ENCODE data around the gene NDUFAF3. TPM values are rescaled to one million over a fixed set of nuclear protein-coding genes. Genes with fewer than 3 reads are reported as not detected.

NDUFAF3 gene
- total and polyA plus RNA-seq, 2 experiments from 2014 or later, result 49.9 to 118 TPM

DNA sequence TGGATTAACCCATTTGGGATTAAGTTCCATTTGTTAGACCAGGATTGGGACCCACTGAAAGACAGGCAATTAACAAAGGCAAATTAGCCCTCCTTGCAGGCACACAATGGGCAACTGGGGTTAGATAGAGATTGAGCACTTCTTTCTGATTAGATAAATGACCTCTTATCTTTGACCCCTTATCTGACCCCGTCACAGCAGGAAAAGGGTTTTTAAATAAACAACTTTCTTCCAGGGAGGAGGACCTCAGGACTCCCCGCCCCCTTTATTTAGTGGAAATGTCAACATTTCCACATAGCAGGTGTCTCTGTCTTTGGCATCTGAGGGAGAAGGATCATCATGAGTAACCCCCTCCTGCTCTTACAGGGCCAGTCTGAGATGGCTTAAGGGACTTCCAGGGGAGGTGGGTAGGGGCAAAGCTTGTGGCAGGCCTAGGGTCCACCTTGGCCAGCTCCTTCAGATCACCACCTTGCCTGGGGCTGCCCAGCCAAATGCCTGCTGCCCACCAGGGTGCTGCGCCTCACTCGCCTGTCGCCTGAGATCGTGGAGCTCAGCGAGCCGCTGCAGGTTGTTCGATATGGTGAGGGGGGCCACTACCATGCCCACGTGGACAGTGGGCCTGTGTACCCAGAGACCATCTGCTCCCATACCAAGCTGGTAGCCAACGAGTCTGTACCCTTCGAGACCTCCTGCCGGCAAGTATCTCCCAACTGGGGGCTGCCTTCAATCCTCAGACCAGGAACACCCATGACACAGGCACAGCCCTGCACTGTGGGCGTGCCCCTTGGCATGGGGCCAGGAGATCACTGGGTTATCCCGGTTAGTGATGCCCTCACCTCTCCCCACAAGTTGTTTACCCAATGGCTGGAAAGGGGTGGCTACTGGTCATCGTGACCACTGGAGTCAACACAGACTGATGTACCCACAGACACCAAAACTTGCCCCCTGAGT lies 17.3 kb upstream of the NDUFAF3 start (continued):
- TF ChIP-seq REST (IDR thresholded peaks at IDR 0.05; ENCODE audit: unreplicated experiment) (no peak), ZNF114 (CRISPR knock-in tag; IDR thresholded peaks at IDR 0.05) (no peak)

- Histone ChIP-seq H4K20me1 (replicated peaks; ENCODE audit: insufficient read depth) (peaks cover 16% of the 10 kb centered on the region), H3K9me2 (ENCODE audit: insufficient read depth) (no peaks in the 10 kb centered on the region; the same call in 1 of the 2 replicates), H3K4me2 (no peak overlapping the region), H3K4me1 (ENCODE audit: insufficient read depth) (peaks cover 9% of the 10 kb centered on the region), H3K36me3 (ENCODE audit: insufficient read depth) (no peaks in the 10 kb centered on the region), H3K79me2 (replicated peaks; ENCODE audit: insufficient read depth) (peaks cover 28% of the 10 kb centered on the region), H3K4me3 (no peak overlapping the region), H3K27ac (ENCODE audit: low read depth) (no peak overlapping the region), H2AFZ (no peak overlapping the region), H3K27me3 (ENCODE audit: insufficient read depth) (no peaks in the 10 kb centered on the region), H3F3A (replicated peaks; ENCODE audit: low read depth) (0 out of 2 replicates have a peak, but pooled peaks cover 5% of the 10 kb centered on the region)
- H3K27me3 Mint-ChIP-seq (ENCODE audit: insufficient read depth, low read depth, poor library complexity), result peaks cover 12% of the 10 kb centered on the region
- TF ChIP-seq REST (IDR thresholded peaks at IDR 0.05; ENCODE audit: unreplicated experiment) (no peak), ETS1 (IDR thresholded peaks at IDR 0.05) (no peak), NANOG (IDR thresholded peaks at IDR 0.05; ENCODE audit: borderline replicate concordance) (no peak), ZNF331 (CRISPR knock-in tag; IDR thresholded peaks at IDR 0.05; ENCODE audit: low read depth) (no peak), JUNB (IDR thresholded peaks at IDR 0.05; ENCODE audit: unreplicated experiment) (no peak), EZH2phosphoT487 (IDR thresholded peaks at IDR 0.05; ENCODE audit: unreplicated experiment) (no peak)
- TF ChIP-seq, protein P1, sequence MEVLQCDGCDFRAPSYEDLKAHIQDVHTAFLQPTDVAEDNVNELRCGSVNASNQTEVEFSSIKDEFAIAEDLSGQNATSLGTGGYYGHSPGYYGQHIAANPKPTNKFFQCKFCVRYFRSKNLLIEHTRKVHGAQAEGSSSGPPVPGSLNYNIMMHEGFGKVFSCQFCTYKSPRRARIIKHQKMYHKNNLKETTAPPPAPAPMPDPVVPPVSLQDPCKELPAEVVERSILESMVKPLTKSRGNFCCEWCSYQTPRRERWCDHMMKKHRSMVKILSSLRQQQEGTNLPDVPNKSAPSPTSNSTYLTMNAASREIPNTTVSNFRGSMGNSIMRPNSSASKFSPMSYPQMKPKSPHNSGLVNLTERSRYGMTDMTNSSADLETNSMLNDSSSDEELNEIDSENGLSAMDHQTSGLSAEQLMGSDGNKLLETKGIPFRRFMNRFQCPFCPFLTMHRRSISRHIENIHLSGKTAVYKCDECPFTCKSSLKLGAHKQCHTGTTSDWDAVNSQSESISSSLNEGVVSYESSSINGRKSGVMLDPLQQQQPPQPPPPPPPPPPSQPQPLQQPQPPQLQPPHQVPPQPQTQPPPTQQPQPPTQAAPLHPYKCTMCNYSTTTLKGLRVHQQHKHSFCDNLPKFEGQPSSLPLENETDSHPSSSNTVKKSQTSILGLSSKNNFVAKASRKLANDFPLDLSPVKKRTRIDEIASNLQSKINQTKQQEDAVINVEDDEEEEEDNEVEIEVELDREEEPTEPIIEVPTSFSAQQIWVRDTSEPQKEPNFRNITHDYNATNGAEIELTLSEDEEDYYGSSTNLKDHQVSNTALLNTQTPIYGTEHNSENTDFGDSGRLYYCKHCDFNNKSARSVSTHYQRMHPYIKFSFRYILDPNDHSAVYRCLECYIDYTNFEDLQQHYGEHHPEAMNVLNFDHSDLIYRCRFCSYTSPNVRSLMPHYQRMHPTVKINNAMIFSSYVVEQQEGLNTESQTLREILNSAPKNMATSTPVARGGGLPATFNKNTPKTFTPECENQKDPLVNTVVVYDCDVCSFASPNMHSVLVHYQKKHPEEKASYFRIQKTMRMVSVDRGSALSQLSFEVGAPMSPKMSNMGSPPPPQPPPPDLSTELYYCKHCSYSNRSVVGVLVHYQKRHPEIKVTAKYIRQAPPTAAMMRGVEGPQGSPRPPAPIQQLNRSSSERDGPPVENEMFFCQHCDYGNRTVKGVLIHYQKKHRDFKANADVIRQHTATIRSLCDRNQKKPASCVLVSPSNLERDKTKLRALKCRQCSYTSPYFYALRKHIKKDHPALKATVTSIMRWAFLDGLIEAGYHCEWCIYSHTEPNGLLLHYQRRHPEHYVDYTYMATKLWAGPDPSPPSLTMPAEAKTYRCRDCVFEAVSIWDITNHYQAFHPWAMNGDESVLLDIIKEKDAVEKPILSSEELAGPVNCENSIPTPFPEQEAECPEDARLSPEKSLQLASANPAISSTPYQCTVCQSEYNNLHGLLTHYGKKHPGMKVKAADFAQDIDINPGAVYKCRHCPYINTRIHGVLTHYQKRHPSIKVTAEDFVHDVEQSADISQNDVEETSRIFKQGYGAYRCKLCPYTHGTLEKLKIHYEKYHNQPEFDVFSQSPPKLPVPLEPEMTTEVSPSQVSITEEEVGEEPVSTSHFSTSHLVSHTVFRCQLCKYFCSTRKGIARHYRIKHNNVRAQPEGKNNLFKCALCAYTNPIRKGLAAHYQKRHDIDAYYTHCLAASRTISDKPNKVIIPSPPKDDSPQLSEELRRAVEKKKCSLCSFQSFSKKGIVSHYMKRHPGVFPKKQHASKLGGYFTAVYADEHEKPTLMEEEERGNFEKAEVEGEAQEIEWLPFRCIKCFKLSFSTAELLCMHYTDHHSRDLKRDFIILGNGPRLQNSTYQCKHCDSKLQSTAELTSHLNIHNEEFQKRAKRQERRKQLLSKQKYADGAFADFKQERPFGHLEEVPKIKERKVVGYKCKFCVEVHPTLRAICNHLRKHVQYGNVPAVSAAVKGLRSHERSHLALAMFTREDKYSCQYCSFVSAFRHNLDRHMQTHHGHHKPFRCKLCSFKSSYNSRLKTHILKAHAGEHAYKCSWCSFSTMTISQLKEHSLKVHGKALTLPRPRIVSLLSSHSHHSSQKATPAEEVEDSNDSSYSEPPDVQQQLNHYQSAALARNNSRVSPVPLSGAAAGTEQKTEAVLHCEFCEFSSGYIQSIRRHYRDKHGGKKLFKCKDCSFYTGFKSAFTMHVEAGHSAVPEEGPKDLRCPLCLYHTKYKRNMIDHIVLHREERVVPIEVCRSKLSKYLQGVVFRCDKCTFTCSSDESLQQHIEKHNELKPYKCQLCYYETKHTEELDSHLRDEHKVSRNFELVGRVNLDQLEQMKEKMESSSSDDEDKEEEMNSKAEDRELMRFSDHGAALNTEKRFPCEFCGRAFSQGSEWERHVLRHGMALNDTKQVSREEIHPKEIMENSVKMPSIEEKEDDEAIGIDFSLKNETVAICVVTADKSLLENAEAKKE (CRISPR knock-in tag; IDR thresholded peaks at IDR 0.05), result no peak
- peaks cover 14% of the 10 kb centered on the region for H3K36me3 Mint-ChIP-seq (ENCODE audit: low read depth)
- no peak overlapping the region for H3K27ac Mint-ChIP-seq
- H3K4me3 Mint-ChIP-seq, result no peak overlapping the region
- ATAC-seq (no peak), DNase-seq (ENCODE audit: low spot score) (no peak)
- H3K9me3 Mint-ChIP-seq, result peaks cover 3% of the 10 kb centered on the region; the same call in 2 of the 3 replicates
- peaks cover 21% of the 10 kb centered on the region for H3K4me1 Mint-ChIP-seq
Observed at GRCh38 chr3:49005303-49005680, 16.6 kb upstream of the NDUFAF3 start.
